ENCODE measurements around the gene BTG3. TPM values are rescaled to one million over a fixed set of nuclear protein-coding genes. Genes with fewer than 3 reads are reported as not detected.

Gene BTG3
- total RNA-seq, 1 donor from 2014 or later = 45.5 TPM

DNA sequence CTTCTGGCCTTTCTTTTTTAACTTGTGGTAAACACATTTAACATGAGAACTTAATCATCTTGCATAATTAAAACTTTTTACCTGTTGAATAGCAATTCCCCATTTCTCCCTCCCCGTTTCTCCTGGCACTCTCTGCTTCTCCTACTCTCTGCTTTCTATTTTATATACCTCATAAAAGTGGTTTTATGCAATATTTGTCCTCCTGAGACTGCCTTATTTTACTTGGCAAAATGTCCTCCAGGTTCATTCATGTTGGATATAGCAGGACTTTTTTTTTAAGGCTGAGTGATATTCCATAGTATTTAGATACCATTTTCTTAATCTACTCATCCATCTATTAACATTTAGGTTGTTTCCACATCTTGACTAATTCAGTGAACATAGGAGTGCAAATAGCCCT lies 35.0 kb downstream of the BTG3 start:
- Histone ChIP-seq H3K36me3 (ENCODE audit: insufficient read depth, low read length) (no peaks in the 10 kb centered on the region), H3K79me2 (ENCODE audit: insufficient read depth, low read length) (no peaks in the 10 kb centered on the region), H3K27me3 (ENCODE audit: insufficient read depth, low read length) (no peaks in the 10 kb centered on the region), H3K9me3 (ENCODE audit: insufficient read depth, low read depth, low read length) (no peaks in the 10 kb centered on the region), H2AFZ (ENCODE audit: low read depth, low read length) (no peak overlapping the region), H3K9ac (ENCODE audit: low read length) (no peak overlapping the region), H3K4me2 (ENCODE audit: low read length) (no peak overlapping the region), H3K4me3 (ENCODE audit: insufficient read depth, low read depth, low read length) (no peak overlapping the region), H3K27ac (ENCODE audit: low read depth, low read length) (no peak overlapping the region), H3K4me1 (ENCODE audit: insufficient read depth, low read length) (no peaks in the 10 kb centered on the region), H4K20me1 (ENCODE audit: insufficient read depth, low read length) (no peaks in the 10 kb centered on the region)
- Mint-ChIP-seq H3K27ac (ENCODE audit: unreplicated experiment) (no peak overlapping the region), H3K4me3 (ENCODE audit: unreplicated experiment) (no peak overlapping the region), H3K9me3 (ENCODE audit: unreplicated experiment) (no peaks in the 10 kb centered on the region), H3K4me1 (ENCODE audit: low read depth, unreplicated experiment) (peaks cover 1% of the 10 kb centered on the region), H3K36me3 (ENCODE audit: low read depth, unreplicated experiment) (peaks cover 2% of the 10 kb centered on the region), H3K27me3 (ENCODE audit: low read depth, unreplicated experiment) (no peaks in the 10 kb centered on the region)
- DNase-seq (ENCODE audit: low read depth) (no peak), FAIRE-seq (no peak)
- no peak for TF ChIP-seq EZH2 (IDR thresholded peaks at IDR 0.05; ENCODE audit: insufficient read depth, low read length)
- TF ChIP-seq, protein P1, sequence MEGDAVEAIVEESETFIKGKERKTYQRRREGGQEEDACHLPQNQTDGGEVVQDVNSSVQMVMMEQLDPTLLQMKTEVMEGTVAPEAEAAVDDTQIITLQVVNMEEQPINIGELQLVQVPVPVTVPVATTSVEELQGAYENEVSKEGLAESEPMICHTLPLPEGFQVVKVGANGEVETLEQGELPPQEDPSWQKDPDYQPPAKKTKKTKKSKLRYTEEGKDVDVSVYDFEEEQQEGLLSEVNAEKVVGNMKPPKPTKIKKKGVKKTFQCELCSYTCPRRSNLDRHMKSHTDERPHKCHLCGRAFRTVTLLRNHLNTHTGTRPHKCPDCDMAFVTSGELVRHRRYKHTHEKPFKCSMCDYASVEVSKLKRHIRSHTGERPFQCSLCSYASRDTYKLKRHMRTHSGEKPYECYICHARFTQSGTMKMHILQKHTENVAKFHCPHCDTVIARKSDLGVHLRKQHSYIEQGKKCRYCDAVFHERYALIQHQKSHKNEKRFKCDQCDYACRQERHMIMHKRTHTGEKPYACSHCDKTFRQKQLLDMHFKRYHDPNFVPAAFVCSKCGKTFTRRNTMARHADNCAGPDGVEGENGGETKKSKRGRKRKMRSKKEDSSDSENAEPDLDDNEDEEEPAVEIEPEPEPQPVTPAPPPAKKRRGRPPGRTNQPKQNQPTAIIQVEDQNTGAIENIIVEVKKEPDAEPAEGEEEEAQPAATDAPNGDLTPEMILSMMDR (IDR thresholded peaks at IDR 0.05; ENCODE audit: insufficient read depth, low read depth, low read length) = no peak

DNA sequence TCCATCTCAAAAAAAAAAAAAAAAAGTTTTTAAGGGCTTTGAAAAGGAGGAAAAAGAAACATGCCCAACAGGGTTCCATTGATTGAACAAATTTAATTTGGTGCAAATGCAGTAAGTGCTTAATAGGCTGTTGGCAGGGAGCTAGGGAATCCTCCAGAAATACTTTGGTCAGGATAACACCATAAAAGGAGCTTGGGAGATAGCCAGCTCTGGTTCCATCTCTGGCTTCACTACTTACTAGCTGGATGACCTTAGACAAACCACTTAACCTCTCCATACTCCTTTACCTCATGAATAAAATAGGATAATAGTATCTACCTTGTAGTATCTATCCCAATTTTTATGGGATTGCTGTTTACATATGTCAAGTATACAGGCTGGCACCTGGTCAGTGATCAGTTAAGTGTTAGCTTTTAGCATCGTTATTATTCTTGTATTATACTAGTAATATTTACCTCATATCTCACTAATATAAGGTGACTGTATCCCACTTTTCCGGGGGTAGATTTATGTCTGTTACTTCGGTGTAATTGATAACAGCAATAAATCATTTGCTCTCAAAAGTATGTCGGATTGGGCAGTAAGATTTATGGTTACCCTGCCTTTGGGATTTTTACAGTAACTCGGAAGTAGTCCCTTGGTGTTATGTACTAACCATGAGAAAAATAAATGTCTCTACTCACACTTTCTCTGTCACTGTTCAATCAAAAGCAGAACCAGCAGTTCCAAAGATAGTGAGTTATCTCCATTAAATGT lies 36.4 kb downstream of the BTG3 start:
- H3K36me3 ChIP-seq (ENCODE audit: insufficient read depth, low read length) = no peaks in the 10 kb centered on the region
- DNase-seq (ENCODE audit: low read depth) (no peak), FAIRE-seq (no peak)
- H3K9ac ChIP-seq (ENCODE audit: low read length) = no peak overlapping the region
- Mint-ChIP-seq H3K9me3 (ENCODE audit: unreplicated experiment) (no peaks in the 10 kb centered on the region), H3K4me1 (ENCODE audit: low read depth, unreplicated experiment) (peaks cover 1% of the 10 kb centered on the region), H3K36me3 (ENCODE audit: low read depth, unreplicated experiment) (peaks cover 2% of the 10 kb centered on the region), H3K27ac (ENCODE audit: unreplicated experiment) (no peak overlapping the region), H3K4me3 (ENCODE audit: unreplicated experiment) (no peak overlapping the region), H3K27me3 (ENCODE audit: low read depth, unreplicated experiment) (no peaks in the 10 kb centered on the region)
- TF ChIP-seq, protein P1 (IDR thresholded peaks at IDR 0.05; ENCODE audit: insufficient read depth, low read depth, low read length) = no peak
- no peak overlapping the region for H3K4me3 ChIP-seq (ENCODE audit: insufficient read depth, low read depth, low read length)
- H3K79me2 ChIP-seq (ENCODE audit: insufficient read depth, low read length) = no peaks in the 10 kb centered on the region
- H2AFZ ChIP-seq (ENCODE audit: low read depth, low read length) = no peak overlapping the region
- no peak overlapping the region for H3K4me2 ChIP-seq (ENCODE audit: low read length)
- H3K27ac ChIP-seq (ENCODE audit: low read depth, low read length) = no peak overlapping the region
- H4K20me1 ChIP-seq (ENCODE audit: insufficient read depth, low read length) = no peaks in the 10 kb centered on the region
- H3K27me3 ChIP-seq (ENCODE audit: insufficient read depth, low read length) = no peaks in the 10 kb centered on the region
- no peaks in the 10 kb centered on the region for H3K9me3 ChIP-seq (ENCODE audit: insufficient read depth, low read depth, low read length)
- H3K4me1 ChIP-seq (ENCODE audit: insufficient read depth, low read length) = no peaks in the 10 kb centered on the region

DNA sequence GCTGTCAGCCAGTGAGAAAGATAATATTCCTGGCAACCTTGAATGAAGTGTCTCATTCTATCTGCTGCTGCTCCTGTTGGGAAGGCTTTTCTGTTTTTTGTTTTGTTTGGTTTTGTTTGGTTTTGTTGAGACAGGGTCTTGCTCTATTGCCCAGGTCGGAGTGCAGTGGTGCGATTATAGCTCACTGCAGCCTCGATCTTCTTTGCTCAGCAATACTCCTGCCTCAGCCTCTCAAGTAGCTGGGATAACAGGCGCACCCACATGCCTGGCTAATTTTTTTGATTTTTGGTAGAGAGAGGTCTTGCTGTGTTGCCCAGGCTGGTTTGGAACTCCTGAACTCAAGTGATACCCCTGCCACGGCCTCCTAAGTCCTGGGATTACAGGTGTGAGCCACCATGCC lies 37.6 kb downstream of the BTG3 start:
- Mint-ChIP-seq H3K27ac (ENCODE audit: unreplicated experiment) (no peak overlapping the region), H3K4me3 (ENCODE audit: unreplicated experiment) (no peak overlapping the region), H3K4me1 (ENCODE audit: low read depth, unreplicated experiment) (peaks cover 1% of the 10 kb centered on the region), H3K9me3 (ENCODE audit: unreplicated experiment) (no peaks in the 10 kb centered on the region), H3K36me3 (ENCODE audit: low read depth, unreplicated experiment) (peaks cover 2% of the 10 kb centered on the region), H3K27me3 (ENCODE audit: low read depth, unreplicated experiment) (no peaks in the 10 kb centered on the region)
- Histone ChIP-seq H3K79me2 (ENCODE audit: insufficient read depth, low read length) (no peaks in the 10 kb centered on the region), H3K9me3 (ENCODE audit: insufficient read depth, low read depth, low read length) (no peaks in the 10 kb centered on the region), H3K27me3 (ENCODE audit: insufficient read depth, low read length) (no peaks in the 10 kb centered on the region), H4K20me1 (ENCODE audit: insufficient read depth, low read length) (no peaks in the 10 kb centered on the region), H3K4me1 (ENCODE audit: insufficient read depth, low read length) (no peaks in the 10 kb centered on the region), H3K4me3 (ENCODE audit: insufficient read depth, low read depth, low read length) (no peak overlapping the region), H3K27ac (ENCODE audit: low read depth, low read length) (no peak overlapping the region), H2AFZ (ENCODE audit: low read depth, low read length) (no peak overlapping the region), H3K4me2 (ENCODE audit: low read length) (no peak overlapping the region), H3K9ac (ENCODE audit: low read length) (no peak overlapping the region), H3K36me3 (ENCODE audit: insufficient read depth, low read length) (no peaks in the 10 kb centered on the region)
- FAIRE-seq (no peak), DNase-seq (ENCODE audit: low read depth) (no peak)
- no peak for TF ChIP-seq EZH2 (IDR thresholded peaks at IDR 0.05; ENCODE audit: insufficient read depth, low read length)
- TF ChIP-seq, protein P1 (IDR thresholded peaks at IDR 0.05; ENCODE audit: insufficient read depth, low read depth, low read length) = no peak
